GM21528 (cell line): ENCODE data around the gene APBA2.
"Not testable (repeated sequence)": the region's sequence is repeated elsewhere in the genome, so short reads cannot be mapped to it uniquely, and the experiment has no call there.

Source experiments
- ATAC-seq: cut with Tn5 transposase; IDR thresholded peaks from one replicate; pipeline ENCODE4 v1.9.1; 2021; ENCODE audit warnings: mild to moderate bottlenecking, moderate library complexity; ENCODE audit not compliant: unreplicated experiment, low FRiP score

APBA2 gene

DNA sequence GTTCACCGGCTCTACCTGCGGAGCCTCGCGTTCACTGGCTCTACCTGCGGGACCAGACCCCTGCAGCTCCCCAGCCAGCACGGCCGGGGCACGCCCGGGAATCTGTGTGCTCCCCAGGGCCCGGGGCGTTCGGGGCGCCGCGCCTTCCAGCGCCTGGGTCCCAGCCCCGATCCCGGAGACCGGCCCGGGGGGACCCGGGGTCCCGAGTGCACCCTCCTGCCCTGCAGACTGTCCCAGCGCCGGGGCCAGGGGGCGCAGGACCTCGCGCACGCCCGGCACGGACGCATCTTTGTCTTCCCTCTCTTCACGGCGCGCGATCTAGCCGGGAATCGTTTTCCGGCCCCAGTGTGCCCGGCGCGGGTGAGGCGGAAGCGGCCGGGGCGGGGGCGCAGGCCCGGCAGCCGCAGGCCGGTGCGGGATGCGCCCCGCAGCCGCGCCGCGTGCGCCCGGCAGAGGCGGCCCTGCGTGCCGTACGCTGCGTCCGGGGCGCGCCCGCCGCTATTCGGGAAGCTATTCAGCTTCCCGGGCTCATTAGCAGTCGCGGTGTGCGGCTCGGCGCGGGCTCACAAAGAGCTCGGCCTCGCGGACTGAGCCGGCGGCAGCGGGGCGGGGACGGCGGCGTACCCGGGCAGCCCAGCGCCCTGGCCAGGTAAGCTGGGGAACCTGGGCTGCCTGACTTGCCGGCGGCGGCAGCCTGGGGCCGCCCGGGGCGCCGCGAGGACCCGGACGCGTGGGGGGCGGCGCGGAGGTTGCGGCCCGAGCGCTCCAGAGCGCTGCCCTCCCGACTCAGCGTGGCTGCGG, at the start of gene APBA2:
Gene APBA2, plus strand, starts transcription at position 345 of the 801 bp plus-strand sequence. CDS start 167,911 bp downstream, outside the sequence.
- ATAC-seq: no peak

DNA sequence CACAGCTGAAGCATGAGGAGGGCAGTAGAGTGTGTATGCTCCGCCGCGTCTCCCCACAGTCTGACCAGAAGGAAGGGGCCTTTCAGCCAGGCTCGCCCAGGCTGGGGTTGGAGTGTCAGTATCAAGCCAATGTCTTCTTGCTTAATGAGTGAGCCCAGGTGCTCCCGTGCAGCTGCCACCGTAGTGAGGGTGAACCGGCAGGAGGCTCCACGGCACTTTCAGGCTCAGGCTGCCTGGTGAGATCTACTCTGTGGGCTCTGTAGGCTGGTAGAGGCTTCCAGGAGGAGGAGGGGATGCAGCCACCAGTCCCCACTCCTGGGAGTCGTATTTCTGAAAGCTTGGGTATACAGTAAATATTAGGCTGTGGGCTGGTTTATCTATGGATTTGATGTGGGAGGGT, 45.5 kb upstream of the APBA2 start:
- ATAC-seq: not testable (repeated sequence)

DNA sequence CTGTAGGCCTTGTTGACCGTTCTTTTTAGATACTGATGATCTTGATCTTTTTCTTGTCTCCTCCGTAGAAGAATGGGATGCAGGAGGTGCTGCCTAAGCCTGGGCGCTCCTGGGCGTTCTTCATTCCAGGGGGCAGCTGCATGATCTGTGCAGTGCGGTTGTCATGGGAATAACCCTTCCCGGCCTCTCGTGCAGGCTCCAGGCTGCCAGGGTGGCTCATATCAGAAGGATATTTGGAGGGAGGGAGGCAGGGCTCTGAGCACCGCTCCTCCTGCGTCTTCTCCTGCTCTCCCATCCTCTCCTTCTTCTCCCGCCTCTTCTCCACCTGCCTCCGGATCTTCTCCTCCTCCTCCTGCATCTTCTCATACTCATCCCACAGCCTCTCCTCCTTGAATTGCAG, 43.6 kb upstream of the APBA2 start:
- not testable (repeated sequence) for ATAC-seq

DNA sequence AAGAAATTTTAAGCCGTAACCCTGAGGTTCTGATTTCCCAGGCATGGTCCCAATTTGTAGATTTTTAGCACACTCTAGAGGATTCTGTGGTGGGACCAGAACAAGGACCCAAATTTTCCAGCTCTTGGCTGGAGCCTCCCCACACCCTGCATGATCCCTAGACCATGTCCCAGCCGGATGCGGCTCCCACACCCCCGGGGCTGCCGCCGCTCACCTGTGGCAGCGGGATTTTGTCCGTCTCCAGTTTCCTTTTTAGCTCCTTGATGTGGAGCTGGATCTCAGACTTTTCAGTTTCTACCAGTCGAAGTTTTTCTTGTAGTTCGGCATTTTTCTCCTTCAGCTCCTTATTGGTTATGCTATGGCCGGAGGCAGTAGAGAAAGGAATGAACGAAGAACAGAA, 42.3 kb upstream of the APBA2 start:
- ATAC-seq: not testable (repeated sequence)

DNA sequence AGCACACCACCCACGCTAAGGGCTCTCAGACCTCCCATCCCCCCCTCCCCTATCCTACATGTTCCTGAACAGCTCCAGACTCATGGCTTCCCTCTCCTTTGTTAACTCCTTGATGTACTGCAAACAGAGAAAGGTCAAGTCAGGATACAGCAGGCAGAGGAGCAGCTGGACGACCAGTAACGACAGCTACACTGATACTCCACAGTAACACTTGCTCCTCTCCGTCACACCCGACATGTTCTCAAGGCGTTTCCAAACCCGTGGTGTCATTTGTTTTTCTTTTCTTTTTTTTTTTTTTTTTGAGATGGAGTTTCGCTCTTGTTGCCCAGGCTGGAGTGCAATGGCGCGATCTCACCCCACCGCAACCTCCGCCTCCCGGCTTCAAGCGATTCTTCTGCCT, 41.6 kb upstream of the APBA2 start:
- ATAC-seq: not testable (repeated sequence)

DNA sequence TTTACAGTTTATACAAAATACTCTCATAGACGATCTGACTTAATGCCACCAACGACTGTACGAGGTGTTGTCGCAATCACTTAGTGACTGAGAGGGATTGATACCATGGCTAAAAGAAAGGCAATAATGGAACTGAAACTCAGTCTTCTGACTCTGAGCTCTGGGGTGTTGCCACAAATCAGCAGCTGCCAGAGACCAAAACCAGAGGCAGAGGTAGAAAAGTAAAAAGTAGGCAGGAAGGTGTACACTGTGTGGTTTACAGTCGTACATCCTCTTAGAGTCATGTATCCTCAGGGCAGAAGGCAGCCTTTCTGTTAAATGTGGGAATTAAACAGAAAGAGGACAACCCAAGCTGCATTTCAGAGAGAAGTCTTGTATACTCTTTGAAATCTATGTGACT, 38.5 kb upstream of the APBA2 start:
- peak; percentile 93 for ATAC-seq

DNA sequence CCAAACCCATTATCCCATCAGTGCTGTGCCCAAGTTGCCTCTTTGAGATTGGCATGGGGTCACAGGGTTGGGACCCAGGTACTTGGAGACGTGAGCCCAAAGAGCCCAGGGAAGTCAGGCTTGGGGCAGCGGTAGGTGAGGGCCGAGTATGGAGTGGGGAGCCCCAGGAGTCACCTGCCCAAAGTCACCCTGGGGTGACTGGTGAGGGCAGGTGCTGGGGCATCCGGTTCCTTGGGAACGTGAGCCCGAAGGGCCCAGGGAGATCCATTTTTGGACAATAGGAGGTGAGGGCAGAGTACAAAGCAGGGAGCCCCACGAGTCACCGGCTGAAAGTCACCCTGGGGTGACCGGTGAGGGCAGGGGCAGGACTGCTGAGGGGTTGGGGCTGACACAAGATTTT, 37.8 kb upstream of the APBA2 start:
- not testable (repeated sequence) for ATAC-seq

DNA sequence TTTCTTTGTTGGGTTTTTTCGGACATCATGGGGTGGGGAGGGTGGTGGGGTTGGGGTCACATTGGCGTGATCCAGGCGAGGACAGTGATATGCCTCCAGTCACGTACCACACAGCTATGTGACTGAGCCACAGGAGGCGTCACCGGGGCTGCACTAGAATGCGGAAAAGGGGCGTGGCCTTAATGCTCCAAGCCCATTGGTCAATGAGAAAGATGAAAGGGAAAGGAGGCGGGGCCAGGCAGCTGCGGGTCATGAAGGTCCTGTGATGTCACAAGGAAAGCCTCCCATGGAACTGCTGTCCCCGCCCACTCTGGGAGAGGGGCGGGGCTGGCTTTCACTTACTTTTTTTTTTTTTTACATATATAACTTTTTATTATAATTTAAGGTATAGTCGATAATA, 37.3 kb upstream of the APBA2 start, which contains the start of gene GOLGA6L7:
Gene GOLGA6L7, minus strand, starts transcription at position 124 of the 400 bp plus-strand sequence. Its CDS starts 95 bp downstream, at position 29.
- not testable (repeated sequence) for ATAC-seq

DNA sequence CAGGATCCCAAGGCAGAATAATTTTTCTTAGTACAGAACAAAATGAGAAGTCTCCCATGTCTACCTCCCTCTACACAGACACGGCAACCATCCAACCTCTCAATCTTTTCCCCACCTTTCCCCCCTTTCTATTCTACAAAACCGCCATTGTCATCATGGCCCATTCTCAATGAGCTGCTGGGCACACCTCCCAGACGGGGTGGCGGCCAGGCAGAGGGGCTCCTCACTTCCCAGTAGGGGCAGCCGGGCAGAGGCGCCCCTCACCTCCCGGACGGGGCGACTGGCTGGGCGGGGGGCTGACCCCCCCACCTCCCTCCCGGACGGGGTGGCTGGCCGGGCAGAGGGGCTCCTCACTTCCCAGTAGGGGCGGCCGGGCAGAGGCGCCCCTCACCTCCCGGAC, 36.5 kb upstream of the APBA2 start:
- not testable (repeated sequence) for ATAC-seq

DNA sequence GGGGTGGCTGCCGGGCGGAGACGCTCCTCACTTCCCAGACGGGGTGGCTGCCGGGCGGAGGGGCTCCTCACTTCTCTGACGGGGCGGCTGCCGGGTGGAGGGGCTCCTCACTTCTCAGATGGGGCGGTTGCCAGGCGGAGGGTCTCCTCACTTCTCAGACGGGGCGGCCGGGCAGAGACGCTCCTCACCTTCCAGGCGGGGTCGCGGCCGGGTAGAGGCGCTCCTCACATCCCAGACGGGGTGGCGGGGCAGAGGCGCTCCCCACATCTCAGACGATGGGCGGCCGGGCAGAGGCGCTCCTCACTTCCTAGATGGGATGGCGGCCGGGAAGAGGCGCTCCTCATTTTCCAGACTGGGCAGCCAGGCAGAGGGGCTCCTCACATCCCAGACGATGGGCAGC, 36.0 kb upstream of the APBA2 start:
- not testable (repeated sequence) for ATAC-seq

DNA sequence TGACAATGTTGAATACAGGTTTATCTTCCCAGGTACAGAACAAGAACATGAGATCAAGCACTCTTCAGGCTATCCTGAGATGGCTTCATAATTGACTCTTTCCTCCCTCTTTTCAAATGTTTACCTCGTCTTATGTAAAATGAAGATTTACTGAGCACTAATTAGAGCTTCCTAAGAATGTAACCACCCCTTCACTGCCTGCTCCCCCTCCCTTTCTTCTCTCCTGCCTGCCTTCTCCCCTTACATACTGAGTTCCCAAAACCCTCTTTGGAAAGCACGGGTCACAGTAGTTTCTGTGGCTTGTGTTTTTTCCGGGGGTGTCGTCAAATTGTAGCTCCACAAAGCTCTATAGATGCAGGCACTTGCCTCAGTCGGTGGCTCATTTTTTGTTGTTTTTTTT, 32.1 kb upstream of the APBA2 start:
- ATAC-seq: not testable (repeated sequence)

DNA sequence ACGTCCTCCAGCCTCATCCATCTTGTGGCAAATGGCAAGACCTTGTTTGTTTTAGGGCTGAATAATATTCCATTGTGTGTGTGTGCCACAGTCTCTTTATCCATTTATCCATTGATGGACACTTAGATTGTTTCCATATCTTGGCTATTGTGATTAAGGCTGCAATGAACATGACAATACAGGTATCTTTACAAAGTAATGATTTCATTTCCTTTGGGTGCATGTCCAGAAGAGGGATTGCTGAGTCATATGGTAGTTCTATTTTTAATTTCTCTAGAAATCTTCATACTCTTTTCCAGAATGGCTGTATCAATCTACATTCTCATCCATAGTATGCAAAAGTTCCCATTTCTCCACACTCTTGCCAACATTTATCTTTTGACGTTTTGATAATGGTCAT, 31.2 kb upstream of the APBA2 start:
- ATAC-seq: not testable (repeated sequence)

DNA sequence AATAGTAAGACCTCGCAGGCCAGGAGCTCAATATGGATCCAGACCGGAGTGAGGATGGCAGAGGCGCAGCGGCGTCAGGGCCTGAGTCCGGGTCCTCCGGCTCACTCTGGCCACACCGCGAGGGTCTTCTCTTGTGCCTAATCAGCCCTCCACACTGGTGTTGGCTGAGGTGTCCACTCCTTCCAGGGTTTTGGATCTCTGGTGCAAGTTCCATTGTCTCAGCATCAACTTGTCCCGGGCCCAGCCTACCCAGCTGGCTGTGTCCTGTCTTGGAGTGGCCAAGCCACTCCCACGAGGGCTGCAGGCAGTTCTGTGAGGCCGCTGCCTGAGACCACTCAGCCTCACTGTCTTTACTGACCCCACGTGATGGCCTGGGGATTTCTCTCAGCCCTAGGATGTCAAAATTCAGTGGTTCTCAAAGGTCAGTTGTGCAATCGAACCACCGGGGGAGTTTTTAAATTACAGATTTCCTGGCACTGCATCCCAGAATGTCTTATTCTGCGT, 24.7 kb upstream of the APBA2 start:
- no peak for ATAC-seq

DNA sequence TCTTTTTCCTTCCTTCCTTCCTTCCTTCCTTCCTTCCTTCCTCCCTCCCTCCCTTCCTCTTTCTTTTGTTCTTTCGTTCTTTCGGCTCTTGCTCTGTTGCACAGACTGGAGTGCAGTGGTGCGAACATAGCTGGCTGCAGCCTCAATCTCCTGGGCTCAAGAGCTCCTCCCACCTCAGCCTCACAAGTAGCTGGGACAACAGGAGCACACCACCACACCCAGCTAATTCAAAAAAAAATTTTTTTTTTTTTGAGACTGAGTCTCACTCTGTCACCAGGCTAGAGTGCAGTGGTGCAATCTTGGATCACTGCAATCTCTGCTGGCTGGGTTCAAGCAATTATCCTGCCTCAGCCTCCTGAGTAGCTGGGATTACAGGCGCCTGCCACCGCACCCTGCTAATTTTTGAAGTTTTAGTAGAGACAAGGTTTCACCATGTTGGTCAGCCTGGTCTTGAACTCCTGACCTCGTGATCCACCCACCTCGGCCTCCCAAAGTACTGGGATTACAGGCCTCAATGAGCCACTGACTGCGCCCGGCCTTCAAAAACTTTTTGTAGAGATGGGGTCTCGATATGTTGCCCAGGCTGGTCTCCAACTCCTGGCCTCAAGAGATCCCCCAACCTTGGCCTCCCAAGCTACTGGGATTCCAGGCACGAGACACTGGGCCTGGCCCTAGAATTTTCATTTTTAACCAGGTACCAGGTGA, 24.0 kb upstream of the APBA2 start:
- not testable (repeated sequence) for ATAC-seq

DNA sequence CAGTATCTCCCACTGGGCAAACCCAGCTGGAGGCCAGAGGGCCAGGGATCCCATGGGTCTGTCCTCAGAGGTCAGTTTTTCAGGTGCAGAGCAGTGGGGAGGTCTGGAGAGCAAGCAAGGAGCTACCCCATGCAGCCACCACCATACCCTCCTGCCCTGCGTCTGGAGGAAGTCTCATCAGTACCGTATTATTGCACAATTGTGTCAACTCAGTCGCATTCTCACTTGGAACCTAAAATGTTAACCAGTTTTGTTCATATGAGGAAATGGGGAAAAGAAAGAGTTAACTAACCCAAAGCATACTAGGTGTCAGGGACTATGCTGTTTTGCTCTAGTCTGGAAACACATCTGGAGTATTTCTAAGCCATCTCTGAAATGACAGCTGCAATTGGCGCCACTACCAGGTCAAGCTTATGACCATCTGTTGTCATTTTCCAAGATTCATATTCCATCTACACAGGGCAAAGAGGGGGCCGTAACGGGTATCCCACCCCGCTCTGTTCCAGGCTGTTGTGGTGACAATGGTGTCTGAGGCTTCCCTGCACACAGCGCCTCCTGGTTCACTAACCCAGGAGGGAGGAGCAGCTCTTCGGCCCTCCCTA, 16.9 kb upstream of the APBA2 start:
- no peak for ATAC-seq

DNA sequence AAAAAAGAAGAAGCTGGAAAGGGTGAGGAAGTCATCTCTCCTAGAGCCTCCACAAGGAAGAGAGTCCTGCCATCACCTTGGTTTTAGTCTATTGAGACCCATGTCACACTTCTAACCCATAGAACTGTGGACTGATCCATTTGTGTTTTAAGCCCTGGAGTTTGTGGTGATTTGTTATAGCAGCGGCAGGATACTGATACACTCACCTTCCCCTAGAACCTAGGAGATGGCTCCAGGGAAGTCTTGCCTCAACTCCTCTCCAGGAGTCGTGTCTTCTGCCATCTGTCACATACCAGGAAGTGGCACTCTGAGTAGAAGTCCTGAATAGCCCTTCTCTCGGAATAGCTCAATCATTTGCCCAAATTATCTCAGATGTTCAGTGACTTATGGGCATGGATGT, 14.6 kb upstream of the APBA2 start:
- ATAC-seq: no peak

DNA sequence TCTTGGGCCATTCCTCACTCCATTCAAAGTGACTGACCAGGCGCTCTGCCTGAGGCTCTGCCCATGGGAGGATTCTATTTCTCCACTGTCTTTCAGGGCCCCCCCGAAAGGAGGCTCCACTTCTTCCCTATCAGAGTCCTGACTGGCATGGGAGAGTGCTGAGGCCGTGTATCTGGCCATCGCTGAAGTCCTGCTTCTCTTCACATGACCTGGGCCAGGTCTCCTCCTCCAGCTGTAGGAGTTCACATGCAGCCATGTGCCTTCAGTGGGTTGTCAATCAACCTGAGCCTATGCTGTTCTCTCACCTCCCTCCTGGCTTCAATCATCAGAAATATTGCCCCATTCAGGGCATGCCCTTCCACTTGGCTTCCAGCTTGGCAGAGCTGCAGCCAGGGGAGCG, 12.8 kb upstream of the APBA2 start:
- ATAC-seq: no peak

DNA sequence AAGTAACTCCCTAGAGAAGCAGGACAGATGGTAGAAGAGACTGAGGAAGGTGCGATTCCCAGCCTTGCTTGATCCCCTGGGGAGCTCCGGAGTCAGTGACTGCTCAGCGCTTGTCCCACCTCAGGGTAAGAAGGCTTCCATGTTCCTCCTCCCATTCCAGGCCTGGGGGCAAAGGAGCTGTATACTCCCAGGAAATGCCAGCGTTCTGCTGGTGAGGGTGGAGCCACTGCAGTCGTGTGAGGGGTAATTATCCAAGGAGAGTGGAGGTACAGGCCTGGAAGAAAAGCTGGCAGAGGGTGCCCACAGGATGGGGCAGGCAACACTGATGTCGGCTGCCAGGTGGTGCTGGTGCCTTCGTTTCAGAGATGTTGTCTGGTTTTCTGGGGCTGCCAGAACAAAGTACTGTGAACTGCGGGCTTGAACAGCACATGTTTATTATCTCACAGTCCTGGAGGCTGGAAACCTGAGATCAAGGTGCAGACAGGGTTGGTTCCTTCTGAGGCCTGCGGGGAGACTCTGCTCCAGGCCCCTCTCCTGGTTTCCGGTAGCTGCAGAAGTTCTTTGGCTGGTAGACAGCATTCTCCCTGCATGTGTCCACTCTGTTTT, 12.1 kb upstream of the APBA2 start:
- ATAC-seq: no peak

DNA sequence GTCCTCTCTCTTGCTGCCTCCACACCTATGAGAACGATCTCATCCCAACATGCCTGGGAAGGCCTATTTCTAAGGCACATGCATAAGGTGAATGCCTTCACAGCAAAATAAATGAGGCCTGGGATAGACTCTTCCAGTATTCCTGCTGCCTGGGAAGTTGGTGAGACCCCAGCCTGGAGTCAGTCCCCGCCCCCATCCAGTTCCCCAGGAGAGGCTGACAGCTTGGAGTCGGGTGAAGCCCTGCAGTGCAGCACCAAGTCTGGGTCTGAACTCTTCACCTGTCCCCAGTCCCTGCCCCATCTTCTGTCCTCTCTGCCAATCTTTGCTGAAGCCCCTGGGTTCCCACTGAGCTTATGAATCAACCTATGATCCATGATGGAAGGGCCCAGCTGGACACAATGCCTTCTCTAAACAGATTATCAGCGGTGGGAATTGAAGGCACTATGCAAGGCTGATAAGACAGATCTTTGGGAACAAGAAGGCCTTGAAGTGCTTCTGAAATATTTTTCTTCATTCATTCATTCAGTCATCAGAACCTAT, 10.2 kb upstream of the APBA2 start:
- ATAC-seq: no peak

DNA sequence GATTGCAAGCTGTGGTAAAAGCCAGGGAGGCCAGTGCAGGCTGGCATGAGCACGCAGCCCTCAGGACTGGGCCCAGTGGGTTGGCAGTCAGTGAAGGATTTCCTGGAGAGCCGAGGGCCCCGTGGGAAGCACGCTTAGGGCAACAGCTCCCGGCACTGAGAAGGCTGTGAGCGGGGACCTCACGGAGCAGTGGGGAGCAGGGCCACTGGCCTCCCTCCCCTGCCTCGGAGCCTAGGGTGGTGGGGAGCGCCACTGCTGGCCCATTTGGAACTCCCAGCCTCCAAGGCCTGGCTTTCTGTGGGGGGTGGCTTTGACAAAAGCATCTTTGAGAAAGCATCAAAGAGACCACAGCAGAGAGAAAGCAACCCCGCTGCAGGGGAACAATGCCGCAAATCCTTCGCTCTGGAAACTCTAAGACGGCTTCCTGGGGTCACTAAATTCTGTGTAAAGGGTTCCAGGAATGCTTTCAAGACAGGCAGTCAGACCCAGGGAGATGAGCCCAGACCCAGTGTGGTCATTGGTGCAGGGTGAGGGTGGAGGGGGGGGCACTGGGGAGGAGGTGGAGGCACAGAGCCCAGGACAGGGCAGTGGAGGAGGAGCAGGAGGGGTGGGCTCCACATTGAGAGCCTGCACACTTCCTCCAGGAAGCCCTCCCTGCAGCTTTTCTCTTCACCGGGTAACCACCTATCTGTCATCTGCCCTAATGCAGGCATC, 9.5 kb upstream of the APBA2 start:
- ATAC-seq: no peak
